MV-4-11 (cell line): ENCODE measurements around the gene P2RY12.

Source experiments
- DNase-seq: peaks from one replicate; lab custom pipeline; 2025; lab: John Stamatoyannopoulos, UW

Gene P2RY12

GRCh38 chr3:151384741-151385174 is at the start of gene P2RY12:
TSS of gene P2RY12 (minus strand) at chr3:151384753. CDS start at chr3:151338845, 45,908 bp downstream.
- peak; percentile 94 for DNase-seq

DNA sequence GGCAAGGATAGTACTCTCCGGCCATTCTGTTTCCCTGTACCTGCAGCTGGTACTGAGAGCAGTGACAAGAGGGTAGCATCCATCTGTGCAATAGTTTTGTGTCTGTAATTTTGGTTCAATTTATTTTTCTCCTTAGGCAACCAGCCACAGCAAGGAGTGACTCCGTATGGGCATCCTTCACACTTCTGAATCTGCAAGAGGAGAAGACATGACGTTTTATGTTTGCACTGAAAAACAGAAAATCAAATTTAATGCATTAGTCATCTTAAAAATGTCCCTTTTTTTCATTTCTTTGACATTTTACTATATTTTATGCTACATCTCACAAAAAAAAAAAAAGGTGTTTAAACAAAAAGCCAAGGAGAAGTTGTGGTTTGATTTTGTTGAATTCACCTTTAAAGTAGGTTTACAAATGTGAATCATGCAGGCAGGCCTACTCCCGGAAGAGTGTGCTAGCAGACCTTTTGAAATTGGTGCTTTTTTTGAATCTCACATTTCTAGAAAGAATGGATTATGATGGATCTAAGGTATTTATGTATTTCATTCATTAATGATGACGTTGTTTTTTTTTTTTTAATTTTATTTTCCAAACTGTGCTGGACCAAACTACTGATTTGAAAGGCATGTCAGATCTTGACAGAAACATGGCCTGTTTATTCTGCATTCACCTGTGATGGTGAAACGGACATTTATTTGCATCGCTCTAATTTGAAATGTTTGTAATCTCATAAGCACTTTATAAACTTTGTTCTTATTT is 48.2 kb upstream of the P2RY12 start:
- no peak for DNase-seq

- peak; percentile 16 for DNase-seq
These were observed 47.4 kb upstream of the P2RY12 start for GRCh38 chr3:151431940-151432339.

- no peak for DNase-seq
These were observed 46.4 kb upstream of the P2RY12 start for GRCh38 chr3:151430821-151431484.

- no peak for DNase-seq
These were observed 43.8 kb upstream of the P2RY12 start for GRCh38 chr3:151428386-151428785.

DNA sequence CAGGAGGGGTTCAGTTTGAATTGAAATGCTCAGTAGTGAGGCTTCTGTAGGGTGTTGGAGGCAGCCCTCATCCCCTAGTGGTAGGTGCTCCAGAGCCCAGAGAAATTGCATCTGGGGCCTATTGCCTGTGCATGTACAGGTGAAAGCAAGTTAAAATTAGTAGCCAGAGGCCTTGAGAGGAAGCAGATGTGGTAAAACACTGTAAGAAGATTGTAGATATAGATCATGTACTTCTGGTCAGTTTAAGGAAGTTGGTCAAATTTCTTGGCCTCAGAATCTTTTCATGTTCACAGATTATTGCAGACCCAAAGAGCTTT is 41.7 kb upstream of the P2RY12 start:
- peak; percentile 46 for DNase-seq

DNA sequence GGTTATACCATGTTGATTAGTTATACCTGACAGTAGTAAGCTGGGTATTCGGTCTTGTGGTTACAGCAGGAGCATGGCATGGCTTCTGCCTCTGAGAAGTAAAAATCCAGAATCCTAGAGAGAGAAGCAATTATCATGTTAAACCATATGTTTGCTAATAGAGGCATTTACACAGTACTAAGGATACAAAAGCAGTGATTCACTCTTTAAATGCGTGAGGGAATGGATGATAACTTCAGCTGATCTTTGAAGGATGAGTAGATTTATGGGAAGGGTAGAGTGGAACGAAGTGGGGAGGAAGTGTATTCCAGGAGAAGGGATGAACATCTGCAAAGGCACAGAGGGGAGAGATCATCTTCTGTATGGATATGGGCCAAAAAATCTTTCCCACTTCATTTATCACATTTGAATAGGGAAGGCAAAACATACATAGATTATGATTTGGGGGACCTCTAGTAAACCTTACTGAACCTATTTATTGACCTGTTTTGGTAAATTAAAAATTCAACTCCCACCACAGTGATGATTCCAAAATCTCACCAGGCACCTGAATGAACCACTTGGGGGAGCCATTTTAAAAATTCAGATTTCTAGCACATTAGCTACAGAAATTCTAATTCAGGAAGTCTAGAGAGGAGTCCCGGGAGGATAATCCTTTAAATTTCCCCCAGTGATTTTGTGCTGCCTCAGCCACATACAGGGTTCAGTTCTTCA is 41.2 kb upstream of the P2RY12 start:
- no peak for DNase-seq

DNA sequence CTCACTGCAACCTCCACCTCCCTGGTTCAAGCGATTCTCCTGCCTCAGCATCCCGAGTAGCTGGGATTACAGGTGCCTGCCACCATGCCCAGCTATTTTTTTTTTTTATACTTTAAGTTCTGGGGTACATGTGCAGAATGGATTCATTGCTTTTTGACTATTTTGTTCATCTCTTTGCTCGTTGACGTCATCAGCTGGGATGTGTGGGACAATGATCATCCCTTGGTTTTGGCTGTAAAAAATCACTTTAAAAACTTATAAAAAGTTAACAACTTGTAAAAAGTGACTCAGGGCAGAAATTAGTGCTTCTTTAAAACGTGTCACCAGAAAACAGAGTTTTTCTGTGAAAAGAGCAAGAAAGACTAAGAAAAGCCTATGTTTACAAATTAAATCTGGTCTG is 38.5 kb upstream of the P2RY12 start:
- no peak for DNase-seq

- peak; percentile 61 for DNase-seq
These were observed 37.4 kb upstream of the P2RY12 start for GRCh38 chr3:151421938-151422337.

GRCh38 chr3:151419806-151420205 is 35.3 kb upstream of the P2RY12 start:
- DNase-seq = no peak

GRCh38 chr3:151415289-151415688 is 30.7 kb upstream of the P2RY12 start:
- no peak for DNase-seq

- no peak for DNase-seq
These were observed 28.4 kb upstream of the P2RY12 start for GRCh38 chr3:151412989-151413388.

DNA sequence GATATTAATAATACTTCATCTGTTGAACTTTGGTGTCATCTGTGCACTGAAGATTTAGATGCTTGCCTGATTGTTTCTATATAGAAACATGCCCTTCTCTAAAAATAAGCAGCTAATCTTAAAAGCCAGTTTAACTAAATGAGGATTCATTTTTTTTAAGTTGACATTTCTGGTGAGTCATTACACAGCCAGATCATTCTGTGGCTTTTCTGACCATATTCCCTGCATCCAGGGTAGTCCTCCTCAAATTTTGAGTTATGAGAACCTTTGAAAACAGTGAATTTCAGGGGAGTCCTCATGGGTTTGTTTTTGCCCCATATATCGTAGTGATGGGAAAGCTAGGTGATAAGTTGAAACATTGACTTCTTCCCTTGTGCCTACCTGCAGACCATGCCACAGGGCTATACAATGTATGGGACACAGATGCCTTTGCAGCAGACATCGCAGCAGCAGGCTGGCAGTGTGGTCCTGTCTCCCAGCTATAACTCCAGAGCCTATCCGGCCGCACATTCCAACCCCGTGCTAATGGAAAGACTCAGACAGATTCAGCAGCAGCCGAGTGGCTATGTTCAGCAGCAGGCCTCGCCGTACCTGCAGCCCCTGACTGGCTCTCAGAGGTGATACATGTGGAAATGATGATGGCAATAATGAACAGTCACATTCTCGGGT is 26.5 kb upstream of the P2RY12 start:
- DNase-seq = peak; percentile 2

DNA sequence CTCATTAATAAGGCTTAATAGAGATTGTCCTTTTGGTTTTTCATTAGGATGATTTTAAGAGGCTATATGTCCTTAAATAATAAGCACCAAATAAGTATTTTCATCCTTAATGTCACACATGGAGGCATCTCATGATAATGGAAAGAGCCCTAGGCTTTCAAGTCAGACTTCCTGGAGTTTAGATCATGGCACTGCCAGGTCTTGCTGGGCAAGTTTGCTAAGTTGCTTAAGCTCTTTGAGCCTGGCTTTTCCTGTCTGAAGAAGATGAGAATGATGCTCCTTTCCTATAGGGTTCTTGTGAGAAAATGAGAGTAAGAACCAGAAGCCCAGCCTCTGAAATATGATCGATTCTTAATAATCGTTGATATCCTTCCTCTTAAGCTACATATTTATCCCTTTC is 23.4 kb upstream of the P2RY12 start:
- DNase-seq = no peak

GRCh38 chr3:151404316-151404715 is 19.8 kb upstream of the P2RY12 start:
- DNase-seq = peak; percentile 70

DNA sequence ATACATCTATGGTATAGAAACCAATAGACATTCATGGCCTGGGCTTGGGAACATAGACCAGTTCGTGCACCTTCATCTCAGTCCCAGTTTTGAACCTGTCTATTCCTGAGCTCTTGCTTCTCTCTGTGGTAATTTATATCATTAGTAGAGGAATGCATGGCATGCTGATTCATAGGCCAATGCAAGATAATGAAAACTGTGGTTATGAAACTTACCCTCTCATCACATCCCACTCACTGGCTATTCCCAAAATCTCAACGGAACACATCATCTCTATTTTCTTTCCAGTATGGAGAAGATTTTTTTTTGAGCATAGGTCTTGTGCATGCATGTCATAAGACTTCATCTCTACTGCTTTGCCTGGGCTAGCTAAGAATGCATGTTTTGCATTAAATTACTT is 18.7 kb upstream of the P2RY12 start:
- DNase-seq = no peak

- DNase-seq = no peak
These were observed 17.8 kb upstream of the P2RY12 start for GRCh38 chr3:151402349-151402748.

DNA sequence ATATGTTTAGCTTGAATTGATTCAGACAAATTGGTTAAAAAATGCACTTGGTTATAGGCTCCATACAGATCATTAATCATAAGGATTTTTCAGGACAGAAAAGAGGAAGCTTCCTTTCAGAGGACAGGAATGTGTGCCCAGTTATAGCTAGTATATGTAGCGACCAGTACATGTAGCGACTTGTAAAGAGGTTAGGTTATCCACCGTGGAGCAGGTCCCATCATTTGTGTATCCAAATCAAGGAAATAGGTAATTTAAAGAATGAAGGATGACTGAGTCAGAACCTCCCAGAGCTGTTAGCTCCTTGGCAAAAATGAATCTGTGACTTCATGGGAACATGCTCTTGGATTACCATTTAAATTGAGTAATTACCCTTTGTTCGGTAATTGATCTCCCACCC is 15.8 kb upstream of the P2RY12 start:
- no peak for DNase-seq

DNA sequence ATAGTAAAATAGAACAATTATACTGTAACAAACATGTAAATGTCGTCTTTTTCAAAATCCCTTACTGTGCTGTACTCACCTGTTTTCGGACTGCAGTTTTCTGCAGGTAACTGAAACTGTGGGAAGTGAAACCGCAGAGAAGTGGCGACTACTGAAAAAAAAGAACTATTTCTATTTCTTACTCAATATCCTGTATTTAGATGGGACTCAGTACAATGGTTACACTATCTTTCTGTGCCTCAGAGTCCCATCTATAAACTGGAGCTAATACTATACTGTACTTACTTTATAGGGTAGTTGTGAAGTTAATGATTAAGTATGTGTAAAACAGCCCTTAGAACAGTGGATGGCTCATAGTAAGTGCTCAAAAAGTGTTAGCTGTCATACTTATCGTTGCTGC is 14.3 kb upstream of the P2RY12 start:
- no peak for DNase-seq

DNA sequence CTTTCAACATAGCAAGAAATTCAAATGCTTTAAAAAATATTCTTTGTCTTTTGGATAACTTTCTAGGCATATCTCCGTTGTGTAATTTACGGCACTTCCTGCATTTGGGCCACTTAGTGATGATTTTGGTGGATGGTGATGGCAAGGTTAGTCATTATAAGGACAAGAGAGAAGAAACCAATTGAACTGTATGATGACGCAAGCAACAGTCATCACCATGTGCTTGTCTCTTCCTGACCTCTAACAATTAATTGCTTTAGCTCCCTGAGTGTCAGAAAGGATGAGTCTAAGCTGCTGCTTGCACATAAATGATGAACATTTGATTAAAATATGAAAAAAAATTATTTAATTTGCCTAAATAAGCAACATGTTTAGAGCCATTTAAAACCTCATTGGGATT is 11.3 kb upstream of the P2RY12 start:
- DNase-seq = peak; percentile 74

DNA sequence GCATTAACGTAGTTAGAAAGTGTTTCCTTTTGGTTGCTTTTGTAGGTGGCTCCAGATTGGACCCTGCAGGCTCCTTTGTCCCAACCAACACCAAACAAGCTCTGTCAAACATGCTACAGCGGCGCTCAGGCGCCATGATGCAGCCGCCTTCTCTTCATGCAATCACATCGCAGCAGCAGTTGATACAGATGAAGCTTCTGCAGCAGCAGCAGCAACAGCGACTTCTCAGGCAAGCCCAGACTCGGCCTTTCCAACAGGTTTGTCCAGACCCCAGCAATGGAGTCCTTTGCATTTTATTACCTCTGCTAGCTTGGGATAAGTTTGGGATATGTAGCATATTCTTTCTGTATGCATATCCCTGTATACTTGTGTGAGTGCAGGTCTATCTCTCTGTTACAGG is 10.1 kb upstream of the P2RY12 start:
- no peak for DNase-seq

- no peak for DNase-seq
These were observed 9.4 kb upstream of the P2RY12 start for GRCh38 chr3:151393941-151394340.
